Left lung (tissue), 10 donors: ENCODE results near the gene ARHGEF12. TPM values are rescaled to one million over a fixed set of nuclear protein-coding genes. Genes with fewer than 3 reads are reported as not detected.

Experiments used
- ATAC-seq: fragments of 200-7000 bp; cut with Tn5 transposase; one replicate; pipeline ENCODE4 v1.9.1; 2020; ENCODE audit warnings: moderate library complexity
- DNase-seq, 4 donors: peaks; one replicate each; pipeline ENCODE4 v3.0.0-alpha.2; 2013 to 2020
- H3K27ac ChIP-seq, 2 donors: fragments of 200-600 bp; sonication (generic) in 1 of 2; one replicate each; pipeline versions ENCODE4 v1.5.0 to v1.8.0; 2020 to 2021
- H3K27me3 ChIP-seq, 2 donors: fragments of 200-600 bp; sonication (generic) in 1 of 2; one replicate each; pipeline versions ENCODE4 v1.5.0 to v1.8.0; 2020 to 2021
- H3K36me3 ChIP-seq, 2 donors: fragments of 200-600 bp; sonication (generic) in 1 of 2; one replicate each; pipeline versions ENCODE4 v1.5.0 to v1.8.0; 2020 to 2021
- H3K4me1 ChIP-seq, 2 donors: fragments of 200-600 bp; one replicate each; pipeline ENCODE4 v1.8.0; 2021
- H3K4me3 ChIP-seq, 2 donors: fragments of 200-600 bp; sonication (generic) in 1 of 2; one replicate each; pipeline versions ENCODE4 v1.5.0 to v1.8.0; 2020 to 2021; ENCODE audit warnings: mild to moderate bottlenecking in 1 of 2
- H3K9me3 ChIP-seq, 2 donors: fragments of 200-600 bp; sonication (generic) in 1 of 2; one replicate each; pipeline versions ENCODE4 v1.5.0 to v1.8.0; 2020 to 2021
- CTCF ChIP-seq, 2 donors: fragments of 200-600 bp; sonication (generic) in 1 of 2; IDR thresholded peaks; one replicate each; pipeline versions ENCODE4 v1.5.0 to v1.8.0; 2021; ENCODE audit warnings: antibody characterized with exemption in 2 of 2
- intact Hi-C, 2 donors: fragments of 100-400 bp; cut with DNase I; formaldehyde crosslinking; loops; one replicate each; pipeline versions ENCODE4 v1.11.2 to v1.14.2; 2022
- polyA plus RNA-seq, 6 donors: library from polyadenylated mRNA; unstranded; fragments of 120-200 nt; gene quantifications; one replicate each; pipeline ENCODE4 v1.2.1, GENCODE V29; 2013; ENCODE audit not compliant: insufficient read length in 6 of 6
- total RNA-seq, 2 donors: library from RNA; stranded (reverse); fragmentation: NEBNext Ultra II Directional; extraction: Animal tissue kit (Norgen Biotek cat#: 25700); gene quantifications; one replicate each; pipeline ENCODE4 v1.2.1, GENCODE V29; 2021
- donor health status: DM: no; HTN: yes; CAD: no.
- donor health status: DM: no; HTN: no; CAD: no.

The ARHGEF12 gene
- total and polyA plus RNA-seq, 8 donors, result 91.4 to 109 (median 99.6) TPM

GRCh38 chr11:120290956-120291355 lies 45.3 kb upstream of the ARHGEF12 start:
- TF ChIP-seq CTCF (IDR thresholded peaks at IDR 0.05), result no peak
- intact Hi-C loops, result no loop called here
- Histone ChIP-seq H3K9me3 (no peaks in the 10 kb centered on the region), H3K4me1 (no peaks in the 10 kb centered on the region), H3K4me3 (no peak overlapping the region), H3K36me3 (no peaks in the 10 kb centered on the region), H3K27me3 (peaks cover 0 to 56% of the 10 kb centered on the region in 2 donors), H3K27ac (no peak overlapping the region)
- ATAC-seq (no peak), DNase-seq (no peak)

GRCh38 chr11:120293038-120293800 lies 43.0 kb upstream of the ARHGEF12 start:
- intact Hi-C loops, result no loop called here
- H3K27ac ChIP-seq, result no peak overlapping the region
- DNase-seq (no peak), ATAC-seq (no peak)
- no peak overlapping the region for H3K4me3 ChIP-seq
- H3K36me3 ChIP-seq, result no peaks in the 10 kb centered on the region
- H3K9me3 ChIP-seq, result no peaks in the 10 kb centered on the region
- no peaks in the 10 kb centered on the region for H3K4me1 ChIP-seq
- H3K27me3 ChIP-seq, result peaks cover 0 to 62% of the 10 kb centered on the region in 2 donors
- TF ChIP-seq CTCF (IDR thresholded peaks at IDR 0.05), result no peak

GRCh38 chr11:120294096-120294495 lies 42.1 kb upstream of the ARHGEF12 start:
- TF ChIP-seq CTCF (IDR thresholded peaks at IDR 0.05), result no peak
- DNase-seq (no peak), ATAC-seq (no peak)
- Histone ChIP-seq H3K27ac (no peak overlapping the region), H3K27me3 (peaks cover 0 to 67% of the 10 kb centered on the region in 2 donors), H3K9me3 (no peaks in the 10 kb centered on the region), H3K4me3 (no peak overlapping the region), H3K4me1 (no peaks in the 10 kb centered on the region), H3K36me3 (no peaks in the 10 kb centered on the region)
- intact Hi-C loops, result no loop called here

- no peak for DNase-seq
- H3K27me3 ChIP-seq, result peaks cover 0 to 62% of the 10 kb centered on the region in 2 donors
- H3K4me3 ChIP-seq, result no peak overlapping the region
- intact Hi-C loops, result loop anchor here in 1 of 2 donors (5.0 kb wide), 1 partner anchor 123 kb away; no protein-coding TSS in a partner anchor
- H3K27ac ChIP-seq, result no peak overlapping the region
- no peak for ATAC-seq
- peaks cover 0 to 2% of the 10 kb centered on the region in 2 donors for H3K4me1 ChIP-seq
- no peaks in the 10 kb centered on the region for H3K9me3 ChIP-seq
- no peak for TF ChIP-seq CTCF (IDR thresholded peaks at IDR 0.05)
- H3K36me3 ChIP-seq, result no peaks in the 10 kb centered on the region
Observed at GRCh38 chr11:120295099-120295498, 41.1 kb upstream of the ARHGEF12 start.

- no peak overlapping the region for H3K27ac ChIP-seq
- H3K36me3 ChIP-seq, result no peaks in the 10 kb centered on the region
- ATAC-seq (no peak), DNase-seq (no peak)
- peaks cover 0 to 2% of the 10 kb centered on the region in 2 donors for H3K4me1 ChIP-seq
- TF ChIP-seq CTCF (IDR thresholded peaks at IDR 0.05), result no peak
- H3K4me3 ChIP-seq, result no peak overlapping the region
- H3K27me3 ChIP-seq, result peaks cover 0 to 60% of the 10 kb centered on the region in 2 donors
- no peaks in the 10 kb centered on the region for H3K9me3 ChIP-seq
- intact Hi-C loops, result loop anchor here in 1 of 2 donors (5.0 kb wide), 1 partner anchor 124 kb away; no protein-coding TSS in a partner anchor
Observed at GRCh38 chr11:120296554-120296953, 39.7 kb upstream of the ARHGEF12 start.
